ENCODE data around the gene APBB1. TPM values are rescaled to one million over a fixed set of nuclear protein-coding genes. Genes with fewer than 3 reads are reported as not detected.

APBB1 gene
- total RNA-seq, 4 donors from 2014 or later = 17.0 to 24.1 (median 21.4) TPM

DNA sequence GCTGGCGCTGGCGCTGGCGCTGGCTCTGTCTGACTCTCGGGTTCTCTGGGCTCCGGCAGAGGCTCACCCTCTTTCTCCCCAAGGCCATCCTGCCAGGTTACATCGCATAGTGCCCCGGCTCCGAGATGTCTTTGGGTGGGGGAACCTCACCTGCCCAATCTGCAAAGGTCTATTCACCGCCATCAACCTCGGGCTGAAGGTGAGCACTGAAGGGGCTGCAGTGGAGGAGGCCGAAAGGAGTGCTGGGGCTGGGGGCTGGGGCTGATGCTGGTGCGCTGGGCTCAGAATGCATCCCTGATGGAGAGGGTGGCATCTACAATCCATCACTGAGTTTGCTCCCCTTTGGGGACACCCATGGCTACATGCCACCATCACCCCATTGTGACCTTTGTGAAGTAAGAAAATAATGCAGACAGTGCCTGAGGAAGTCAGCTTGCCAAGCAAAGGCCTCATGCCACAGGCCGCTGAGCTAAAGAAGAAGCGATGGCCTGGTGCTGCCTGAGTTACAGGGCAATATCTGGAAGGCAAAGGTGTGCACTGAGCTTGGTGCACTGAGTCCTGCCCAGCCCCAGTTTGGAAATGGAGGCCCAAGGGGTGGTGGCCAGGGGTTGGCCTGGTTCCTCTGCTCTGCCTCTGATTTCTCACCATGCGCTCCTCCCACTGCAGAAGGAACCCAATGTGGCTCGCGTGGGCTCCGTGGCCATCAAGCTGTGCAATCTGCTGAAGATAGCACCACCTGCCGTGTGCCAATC, 28.0 kb downstream of the APBB1 start:
- TF ChIP-seq, protein P1, sequence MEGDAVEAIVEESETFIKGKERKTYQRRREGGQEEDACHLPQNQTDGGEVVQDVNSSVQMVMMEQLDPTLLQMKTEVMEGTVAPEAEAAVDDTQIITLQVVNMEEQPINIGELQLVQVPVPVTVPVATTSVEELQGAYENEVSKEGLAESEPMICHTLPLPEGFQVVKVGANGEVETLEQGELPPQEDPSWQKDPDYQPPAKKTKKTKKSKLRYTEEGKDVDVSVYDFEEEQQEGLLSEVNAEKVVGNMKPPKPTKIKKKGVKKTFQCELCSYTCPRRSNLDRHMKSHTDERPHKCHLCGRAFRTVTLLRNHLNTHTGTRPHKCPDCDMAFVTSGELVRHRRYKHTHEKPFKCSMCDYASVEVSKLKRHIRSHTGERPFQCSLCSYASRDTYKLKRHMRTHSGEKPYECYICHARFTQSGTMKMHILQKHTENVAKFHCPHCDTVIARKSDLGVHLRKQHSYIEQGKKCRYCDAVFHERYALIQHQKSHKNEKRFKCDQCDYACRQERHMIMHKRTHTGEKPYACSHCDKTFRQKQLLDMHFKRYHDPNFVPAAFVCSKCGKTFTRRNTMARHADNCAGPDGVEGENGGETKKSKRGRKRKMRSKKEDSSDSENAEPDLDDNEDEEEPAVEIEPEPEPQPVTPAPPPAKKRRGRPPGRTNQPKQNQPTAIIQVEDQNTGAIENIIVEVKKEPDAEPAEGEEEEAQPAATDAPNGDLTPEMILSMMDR (IDR thresholded peaks at IDR 0.05; ENCODE audit: low read depth) = no peak

DNA sequence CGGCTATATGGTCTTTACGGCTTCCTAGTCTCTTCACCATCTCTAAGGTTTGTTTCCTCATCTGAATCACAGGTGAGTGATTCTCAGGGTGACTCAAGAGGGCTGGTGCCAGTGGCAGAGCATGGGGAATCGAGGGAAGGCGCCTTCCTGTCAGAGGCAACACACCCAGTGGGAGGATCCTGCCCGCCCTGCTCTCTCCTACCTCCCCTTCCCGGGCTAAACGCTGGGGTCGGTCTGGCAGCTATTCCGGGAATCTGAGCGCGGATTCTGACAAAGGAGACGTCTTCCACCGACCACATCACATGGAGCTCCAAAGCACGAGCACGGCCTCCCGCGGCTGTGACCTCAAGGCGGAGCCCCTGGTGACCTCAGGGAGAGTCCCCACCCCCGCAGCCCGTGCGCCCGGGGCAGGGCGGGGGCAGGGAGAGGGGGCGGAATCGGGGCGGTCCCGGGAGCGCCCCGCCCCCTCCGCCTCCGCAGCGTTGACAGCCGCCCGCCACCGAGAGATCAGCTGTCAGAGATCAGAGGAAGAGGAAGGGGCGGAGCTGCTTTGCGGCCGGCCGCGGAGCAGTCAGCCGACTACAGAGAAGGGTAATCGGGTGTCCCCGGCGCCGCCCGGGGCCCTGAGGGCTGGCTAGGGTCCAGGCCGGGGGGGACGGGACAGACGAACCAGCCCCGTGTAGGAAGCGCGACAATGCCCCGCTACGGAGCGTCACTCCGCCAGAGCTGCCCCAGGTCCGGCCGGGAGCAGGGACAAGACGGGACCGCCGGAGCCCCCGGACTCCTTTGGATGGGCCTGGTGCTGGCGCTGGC, 28.8 kb downstream of the APBB1 start, which contains the start of gene SMPD1:
TSS of gene SMPD1 (plus strand) at position 570 of the 813 bp plus-strand sequence. CDS start at position 695, 125 bp downstream.
- TF ChIP-seq, protein P1 (IDR thresholded peaks at IDR 0.05; ENCODE audit: low read depth) = no peak

DNA sequence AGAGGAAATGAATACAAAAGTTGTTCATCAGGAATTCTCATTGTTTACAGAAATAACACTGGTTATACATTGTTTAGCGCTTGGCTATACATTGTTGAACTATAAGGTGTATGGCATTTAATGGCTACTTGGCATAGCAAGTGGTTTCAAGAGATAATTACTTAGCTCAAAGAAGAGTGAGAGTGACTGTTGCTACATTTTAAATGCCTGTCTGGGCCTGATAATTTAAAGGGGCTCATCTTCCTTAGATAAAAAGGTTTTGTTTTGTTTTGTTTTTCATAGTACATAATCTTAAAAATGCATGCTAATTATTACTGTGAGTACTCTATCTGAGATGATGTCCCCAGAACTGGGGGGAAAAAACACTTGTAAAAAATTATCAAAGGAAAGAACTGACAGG, 30.1 kb downstream of the APBB1 start:
- TF ChIP-seq, protein P1 (IDR thresholded peaks at IDR 0.05; ENCODE audit: low read depth) = no peak

DNA sequence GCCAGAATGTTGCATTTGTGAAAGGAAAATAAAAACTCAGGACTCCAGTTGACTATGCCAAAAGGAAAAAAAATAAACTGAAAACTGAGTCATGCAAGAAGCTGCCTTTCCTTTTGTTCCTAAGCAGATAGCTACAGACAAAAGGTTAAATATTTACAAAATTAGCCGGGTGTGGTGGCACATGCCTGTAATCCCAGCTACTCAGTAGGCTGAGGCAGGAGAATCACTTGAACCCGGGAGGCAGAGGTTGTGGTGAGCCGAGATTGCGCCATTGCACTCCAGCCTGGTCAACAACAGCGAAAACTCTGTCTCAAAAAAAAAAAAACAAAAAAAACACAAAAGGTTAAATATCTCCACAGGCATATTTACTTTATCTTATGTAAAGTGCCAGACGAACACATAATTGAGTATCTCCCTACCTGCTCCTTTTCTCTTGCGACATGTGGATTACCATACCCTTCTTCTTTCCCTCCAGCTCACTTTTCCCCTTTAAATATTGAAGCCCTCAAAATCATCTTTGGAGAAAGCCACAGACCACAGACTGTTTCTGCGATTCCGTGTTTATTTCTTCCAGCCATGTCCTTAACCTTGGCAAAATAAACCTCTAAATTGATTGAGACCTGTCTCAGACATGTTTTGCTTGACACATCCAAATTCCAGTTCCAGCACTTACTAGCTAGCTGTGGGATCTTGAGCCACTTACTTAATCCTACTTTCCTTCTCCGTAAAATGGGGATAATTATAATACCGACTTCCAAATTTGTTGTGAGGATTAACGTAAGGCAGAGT, 30.9 kb downstream of the APBB1 start:
- TF ChIP-seq, protein P1 (IDR thresholded peaks at IDR 0.05; ENCODE audit: low read depth) = no peak

DNA sequence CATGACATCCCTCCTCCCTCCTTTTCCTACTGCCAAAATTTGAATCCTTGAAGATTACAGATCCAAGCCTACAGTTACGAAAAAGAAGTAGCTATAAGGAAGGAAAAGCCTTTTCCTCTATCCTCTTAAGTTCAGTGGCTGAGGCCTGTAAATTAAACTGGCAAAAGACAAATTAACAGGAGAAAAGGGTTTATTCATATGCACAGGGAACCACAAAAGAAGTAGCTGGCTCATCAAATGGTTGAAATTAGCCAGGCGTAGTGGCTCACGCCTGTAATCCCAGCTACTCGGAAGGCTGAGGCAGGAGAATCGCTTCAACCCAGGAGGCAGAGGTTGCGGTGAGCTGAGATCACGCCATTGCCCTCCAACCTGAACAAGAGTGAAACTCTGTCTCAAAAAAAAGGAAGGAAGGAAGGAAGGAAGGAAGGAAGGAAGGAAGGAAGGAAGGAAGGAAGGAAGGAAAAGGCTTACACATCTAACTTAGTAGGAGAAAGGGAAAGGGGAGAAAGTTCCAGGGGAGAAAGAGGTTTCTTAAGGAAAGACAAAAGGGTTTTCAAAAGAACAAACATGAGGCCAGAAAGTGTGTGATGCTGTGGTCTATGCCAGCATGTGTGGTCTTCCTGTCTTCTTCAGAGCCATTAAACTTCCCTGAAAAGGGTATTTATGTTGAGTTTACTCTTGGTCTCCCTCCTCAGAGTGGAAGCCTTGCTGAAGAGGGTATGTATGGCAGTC, 33.7 kb downstream of the APBB1 start:
- TF ChIP-seq, protein P1 (IDR thresholded peaks at IDR 0.05; ENCODE audit: low read depth) = no peak

DNA sequence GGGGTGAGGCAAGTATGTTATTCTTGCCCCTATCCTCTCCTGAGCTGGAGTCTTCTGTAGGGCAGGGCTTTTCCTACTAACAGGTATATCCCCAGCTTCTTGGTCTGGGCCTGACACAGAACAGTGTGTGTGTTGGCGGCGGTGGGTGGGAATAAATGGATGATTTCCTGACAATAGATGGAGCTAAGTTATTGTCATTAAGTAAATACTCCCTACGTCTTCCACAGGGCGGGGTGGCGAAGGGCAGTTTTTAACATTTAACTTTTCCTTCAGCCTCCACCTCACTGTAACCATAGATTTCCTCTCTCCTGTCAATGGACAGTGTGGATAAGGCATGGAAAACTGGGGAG, 40.3 kb downstream of the APBB1 start:
- TF ChIP-seq, protein P1 (IDR thresholded peaks at IDR 0.05; ENCODE audit: low read depth) = no peak
